Loucy (cell line): ENCODE data around the gene SETBP1.

ENCODE experiments used
- CTCF ChIP-seq: fragments of 200-600 bp; sonication (generic); conservative IDR thresholded peaks from 2 replicates; pipeline ENCODE4 v1.5.1; 2014; ENCODE audit warnings: mild to moderate bottlenecking, antibody characterized with exemption, low read length
- EZH2phosphoT487 ChIP-seq: fragments of 200-600 bp; IDR thresholded peaks from 2 replicates; pipeline ENCODE4 v1.6.1; 2018; ENCODE audit warnings: antibody characterized with exemption, mild to moderate bottlenecking, moderate library complexity, borderline replicate concordance

DNA sequence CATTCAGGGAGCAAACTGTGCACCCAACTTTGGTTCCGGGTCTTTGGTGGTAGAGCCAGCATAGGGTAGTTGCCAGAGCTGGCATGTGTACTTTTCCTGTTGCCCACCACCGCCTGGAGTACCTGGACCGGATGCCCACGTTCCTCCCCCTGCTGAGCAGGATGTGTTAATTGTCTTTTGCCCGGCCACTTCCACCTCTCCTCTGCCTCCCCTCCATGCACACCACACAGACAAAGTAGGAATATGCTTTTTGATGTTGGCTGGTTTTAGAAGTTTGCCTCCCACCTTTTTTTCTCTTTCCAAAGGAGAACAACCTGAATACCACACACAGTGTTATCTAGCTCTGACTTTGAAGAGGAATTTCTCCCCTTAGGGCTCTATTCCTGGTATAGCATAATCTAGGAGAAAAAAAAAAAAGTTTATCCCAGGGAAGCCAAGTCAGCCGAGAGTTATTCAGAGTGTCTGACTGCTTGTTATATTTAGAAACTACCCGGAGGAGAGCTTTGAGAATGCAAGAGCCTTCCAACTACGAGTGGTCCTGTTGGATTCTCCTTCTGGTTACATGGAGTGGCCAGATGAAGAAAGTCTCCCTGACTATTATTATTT lies 111.9 kb downstream of the SETBP1 start:
- TF ChIP-seq CTCF (no peak), EZH2phosphoT487 (no peak)
